HG02642 (cell line): Measurements from ENCODE around the gene GAPDHS.
A peak's percentile ranks its signal among the peaks of the same experiment; 100 is the strongest.

Experiments
- ATAC-seq: cut with Tn5 transposase; IDR thresholded peaks from one replicate; pipeline ENCODE4 v1.9.1; 2021; ENCODE audit warnings: mild to moderate bottlenecking; ENCODE audit not compliant: unreplicated experiment, poor library complexity

Gene GAPDHS

DNA sequence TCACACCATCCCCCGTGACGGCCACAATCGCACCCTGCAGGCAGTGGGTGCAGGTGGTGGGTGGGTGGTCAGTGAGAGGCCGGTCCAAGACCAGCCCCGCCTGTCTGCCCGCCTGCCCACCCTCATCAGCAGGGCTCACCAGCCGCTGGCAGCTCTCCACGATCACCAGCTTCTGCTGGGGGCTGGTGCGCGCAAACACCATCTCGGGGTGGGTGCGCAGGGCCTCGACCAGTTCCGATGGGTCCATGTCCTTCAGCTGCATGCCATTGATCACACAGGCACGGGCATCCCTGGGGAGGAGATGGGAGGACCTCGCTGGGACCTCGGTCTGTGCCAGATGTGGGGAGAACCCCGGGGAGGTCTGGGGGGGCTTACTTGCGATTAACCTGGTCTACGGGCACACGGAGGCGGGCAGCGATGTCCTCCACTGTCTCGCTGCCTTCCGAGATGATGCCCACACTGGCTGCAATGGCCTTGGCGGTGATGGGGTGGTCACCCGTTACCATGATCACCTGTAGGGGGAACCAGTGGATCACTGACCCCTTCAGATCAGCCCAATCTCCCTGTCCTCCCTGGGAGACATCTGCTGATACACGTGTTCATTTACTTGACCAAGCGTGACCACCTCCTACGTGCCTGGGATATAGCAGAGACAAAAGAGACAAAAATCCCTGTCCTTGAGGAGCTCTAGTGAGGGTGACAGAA, 22.2 kb downstream of the GAPDHS start:
- ATAC-seq: no peak

DNA sequence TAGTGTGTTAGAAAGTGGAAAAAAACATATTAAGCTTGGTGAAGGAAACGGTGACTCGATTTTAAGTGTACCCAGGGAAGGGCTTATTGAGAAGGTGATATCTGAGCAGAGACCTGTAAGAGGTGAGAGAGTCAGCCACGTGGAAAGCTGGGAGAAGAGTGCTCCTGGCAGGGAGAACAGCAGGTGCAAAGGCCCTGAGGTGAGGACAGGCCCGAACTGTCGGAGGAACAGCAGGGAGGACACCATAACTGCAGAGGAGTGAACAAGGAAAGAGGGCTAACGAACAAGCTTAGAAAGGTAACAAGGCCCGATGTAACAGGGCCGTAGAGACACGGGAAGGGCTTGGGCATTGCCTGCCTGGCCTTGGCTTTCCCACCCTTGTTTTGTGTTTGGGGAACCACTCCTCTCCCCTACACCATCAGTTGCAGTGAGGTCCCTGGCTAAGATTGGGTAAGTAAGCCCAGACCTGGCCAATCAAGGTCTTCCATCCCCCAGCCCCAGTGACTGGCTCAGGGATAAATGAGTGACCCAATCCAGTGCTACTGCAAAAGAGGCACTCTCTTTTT, 22.9 kb downstream of the GAPDHS start:
- no peak for ATAC-seq

DNA sequence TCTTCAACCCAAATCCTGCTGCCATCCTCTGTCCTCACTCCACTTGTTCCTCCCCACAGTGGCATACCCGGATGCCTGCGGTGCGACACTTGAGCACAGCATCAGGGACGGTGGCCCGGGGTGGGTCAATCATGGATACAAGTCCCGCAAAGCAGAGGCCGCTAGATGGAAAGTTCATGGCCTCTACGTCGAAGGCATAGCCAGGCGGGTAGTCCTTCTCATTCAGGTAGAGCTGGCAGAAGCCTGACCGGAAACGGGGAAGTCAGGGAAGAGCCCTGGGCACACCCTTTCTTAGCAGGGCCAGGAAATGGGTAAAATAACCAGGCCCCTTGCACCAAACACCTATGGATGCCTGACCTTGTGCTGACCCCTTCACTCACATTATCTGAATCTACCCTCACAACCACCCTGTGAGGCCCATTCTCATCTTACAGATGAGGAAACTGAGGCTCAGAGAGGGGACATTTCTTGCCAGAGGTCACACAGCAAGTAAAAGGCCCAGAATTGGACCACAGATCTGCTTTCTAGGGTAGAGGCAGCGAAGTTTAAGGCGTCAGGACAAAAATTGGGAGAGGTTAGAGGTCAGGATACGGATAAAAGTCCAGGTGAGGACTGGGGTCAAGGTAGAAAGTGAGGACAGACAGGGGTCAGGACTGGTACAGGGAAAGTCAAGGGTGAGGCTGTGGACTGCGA, 23.7 kb downstream of the GAPDHS start:
- ATAC-seq: no peak

DNA sequence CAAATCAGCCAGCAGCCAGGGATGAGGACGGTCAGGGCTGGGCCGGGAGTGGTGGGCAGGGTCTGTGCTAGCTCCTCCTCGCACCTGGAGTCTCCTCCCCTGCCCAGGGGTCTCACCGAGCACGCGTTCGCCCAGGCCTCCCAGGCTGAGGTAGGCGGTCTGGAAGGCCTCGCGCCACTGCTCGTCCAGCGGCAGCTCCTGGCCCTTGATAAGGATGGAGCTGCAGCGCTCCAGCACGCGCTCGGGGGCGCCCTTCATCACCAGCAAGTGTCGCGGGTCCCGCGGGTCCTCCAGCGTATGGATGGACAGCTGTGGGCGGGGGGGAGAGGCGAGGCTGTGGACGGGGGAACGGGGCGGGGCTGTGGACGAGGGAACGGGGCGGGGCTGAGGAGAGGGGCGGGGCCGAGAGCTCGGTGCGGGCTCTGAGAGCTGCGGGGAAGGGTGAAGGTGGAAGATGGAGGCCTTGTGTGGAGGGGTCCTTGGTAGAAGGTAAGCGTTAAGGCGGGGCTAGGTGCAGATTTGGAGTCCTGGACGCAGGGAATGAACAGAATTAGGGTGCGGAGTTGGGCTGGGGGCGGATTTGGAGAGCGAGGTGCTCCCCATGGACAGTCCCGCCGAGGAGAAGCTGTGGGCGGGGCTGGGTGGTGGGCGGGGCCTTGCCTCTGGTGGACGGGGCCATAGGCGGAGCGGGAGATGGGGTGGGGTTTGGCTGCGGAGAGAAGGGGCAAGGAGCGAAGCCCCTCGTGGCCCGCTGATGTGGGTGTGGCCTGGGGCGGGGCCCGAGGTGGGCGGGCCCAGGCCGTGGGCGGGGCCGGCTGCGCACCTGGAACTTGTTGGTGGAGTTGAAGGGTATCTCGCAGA, 24.5 kb downstream of the GAPDHS start:
- ATAC-seq: no peak

DNA sequence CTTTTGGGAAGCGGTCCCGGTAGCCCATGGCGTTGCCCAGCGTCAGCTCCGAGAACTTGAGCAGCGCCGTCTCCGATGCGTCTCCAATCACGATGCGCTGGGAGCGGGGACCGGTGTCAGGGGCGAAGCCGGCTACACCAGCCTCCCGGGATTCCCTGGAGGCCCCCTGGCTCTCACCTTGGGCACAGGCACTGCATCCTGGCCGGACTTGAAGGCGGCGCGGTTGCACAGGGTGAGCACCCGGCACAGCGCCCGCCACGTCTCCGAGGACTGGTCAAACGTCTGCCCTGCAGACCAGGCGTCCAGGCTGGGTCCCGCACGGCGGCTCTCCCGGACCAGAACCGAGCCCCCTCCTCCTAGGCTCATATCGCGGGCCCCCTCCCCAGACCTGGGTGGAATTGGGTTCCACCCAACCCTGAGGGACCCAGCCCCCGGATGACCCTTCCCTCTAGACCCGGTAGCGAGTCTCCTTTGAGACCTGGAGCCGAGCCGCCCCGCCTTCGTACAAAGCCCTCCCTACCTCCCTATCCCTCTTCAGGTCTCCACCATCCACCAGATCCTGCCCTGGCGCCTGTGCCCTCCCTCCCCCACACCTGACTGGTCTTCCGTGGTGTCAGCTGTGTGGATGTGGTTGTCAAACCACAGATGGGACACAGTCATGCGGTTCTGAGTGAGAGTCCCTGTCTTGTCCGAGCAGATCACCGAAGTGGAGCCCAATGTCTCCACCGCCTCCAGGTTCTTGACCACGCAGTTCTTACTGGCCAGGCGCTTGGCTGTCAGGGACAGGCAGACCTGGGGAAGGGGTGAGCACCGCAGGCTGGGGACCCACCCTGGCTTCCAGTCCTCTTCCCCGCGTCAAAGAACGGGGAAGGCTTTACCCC, 25.4 kb downstream of the GAPDHS start:
- peak; percentile 18 for ATAC-seq

DNA sequence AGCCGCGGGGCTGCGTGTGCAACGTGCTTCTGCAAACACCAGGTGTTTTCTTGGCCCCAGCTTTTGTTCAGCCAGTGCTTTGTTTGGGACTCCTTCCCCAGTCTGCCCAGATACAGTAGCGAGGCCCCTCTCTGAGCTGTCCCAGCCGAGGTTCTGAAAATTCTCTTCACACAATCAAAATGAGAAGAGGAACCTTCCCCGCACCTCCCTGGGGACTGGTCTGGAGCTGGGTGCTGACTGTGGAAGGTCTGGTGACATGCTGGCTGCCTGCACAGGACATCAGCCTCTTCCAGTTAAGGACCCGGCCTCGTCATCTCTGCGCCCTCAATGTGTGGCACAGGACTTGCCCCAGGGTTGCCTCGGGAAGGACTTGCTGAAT, 26.0 kb downstream of the GAPDHS start:
- peak; percentile 51 for ATAC-seq

DNA sequence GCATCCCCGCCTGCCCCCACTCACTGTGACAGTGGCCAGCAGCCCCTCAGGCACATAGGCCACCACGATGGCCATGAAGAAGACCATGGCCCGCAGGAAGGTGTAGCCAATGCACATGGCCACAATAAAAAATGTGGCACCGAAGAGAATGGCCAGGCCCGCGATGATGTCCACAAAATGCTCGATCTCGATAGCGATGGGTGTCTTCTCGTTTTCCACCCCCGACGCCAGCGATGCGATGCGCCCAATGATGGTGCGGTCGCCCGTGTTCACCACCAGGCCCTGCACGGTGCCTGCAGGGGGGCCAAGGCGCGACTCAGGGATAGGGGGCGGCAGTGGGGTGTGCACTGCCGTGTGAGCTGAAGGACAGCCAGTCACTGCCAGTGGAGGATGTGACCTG, 26.5 kb downstream of the GAPDHS start:
- no peak for ATAC-seq

DNA sequence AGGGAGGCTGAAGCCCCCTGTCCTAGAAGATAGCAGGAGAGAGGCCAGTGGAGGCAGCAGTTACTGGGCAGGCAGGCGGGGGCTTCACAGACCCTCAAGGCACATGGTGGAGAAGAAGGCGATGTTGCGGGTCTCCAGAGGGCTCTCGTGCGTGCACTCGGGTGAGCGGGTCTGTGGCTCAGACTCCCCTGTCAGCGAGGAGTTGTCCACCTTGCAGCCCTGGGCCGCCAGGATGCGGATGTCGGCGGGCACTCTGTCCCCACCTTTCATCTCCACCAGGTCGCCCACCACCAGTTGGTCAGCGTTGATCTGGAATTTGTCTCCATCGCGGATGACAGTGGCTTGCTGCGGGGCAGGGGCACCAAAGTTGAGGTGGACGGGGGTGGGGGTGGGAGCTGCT, 27.0 kb downstream of the GAPDHS start:
- no peak for ATAC-seq

DNA sequence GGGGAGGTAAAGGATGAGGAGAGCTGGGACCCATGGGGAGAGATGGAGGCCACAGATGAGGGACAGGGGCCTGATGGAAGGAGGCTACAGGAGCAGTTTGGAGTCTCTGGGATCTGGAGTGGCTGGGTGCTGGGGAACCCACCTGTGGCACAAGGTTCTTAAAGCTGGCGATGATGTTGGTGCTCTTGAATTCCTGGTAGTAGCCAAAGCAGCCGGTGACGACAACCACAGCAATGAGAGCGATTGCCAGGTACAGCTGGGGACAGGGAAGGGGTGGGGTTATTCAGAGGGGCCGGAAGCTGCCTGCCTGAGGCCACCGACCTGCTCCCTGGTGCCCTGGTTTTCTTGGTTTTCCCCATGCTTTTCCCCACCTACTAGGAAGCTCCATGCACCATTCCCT, 27.4 kb downstream of the GAPDHS start:
- no peak for ATAC-seq

DNA sequence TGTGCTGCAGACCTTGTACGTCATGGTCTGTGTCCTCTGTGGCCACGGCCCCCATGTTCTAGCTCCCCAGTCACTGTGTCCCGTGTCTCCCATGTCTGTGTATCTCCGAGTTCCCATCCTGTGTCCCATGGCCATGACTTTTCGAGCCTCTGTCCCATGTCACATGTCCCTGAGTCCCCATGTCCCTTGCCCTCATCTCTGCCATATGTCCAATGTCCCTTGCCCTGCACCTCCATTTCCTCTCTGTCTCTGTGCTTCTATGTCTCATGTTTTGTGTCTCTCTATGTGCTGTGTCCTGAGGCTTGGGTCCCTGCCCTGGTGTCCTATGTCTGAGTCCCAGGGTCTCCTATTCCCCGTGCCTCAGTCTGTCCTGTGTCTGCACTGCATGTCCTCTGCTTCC, 28.2 kb downstream of the GAPDHS start:
- ATAC-seq: no peak

DNA sequence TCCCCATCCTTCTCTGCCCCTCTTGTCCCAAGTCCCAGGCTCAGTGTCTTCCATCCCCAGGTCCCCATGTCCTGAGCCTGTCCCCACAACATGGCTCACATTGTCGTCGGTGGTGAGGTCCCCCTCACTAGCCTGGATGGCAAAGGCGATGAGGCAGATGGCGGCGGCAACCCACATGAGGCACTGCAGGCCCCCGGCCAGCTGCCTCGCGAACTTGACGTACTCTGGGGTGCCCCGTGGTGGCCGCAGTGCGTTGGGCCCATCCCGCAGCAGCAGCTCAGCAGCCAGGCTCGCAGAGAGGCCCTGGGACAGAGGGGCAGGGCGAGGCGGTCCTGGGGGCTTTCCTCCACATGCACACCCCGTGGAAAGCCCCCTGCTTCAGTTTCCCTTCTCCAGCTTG, 29.1 kb downstream of the GAPDHS start:
- no peak for ATAC-seq

DNA sequence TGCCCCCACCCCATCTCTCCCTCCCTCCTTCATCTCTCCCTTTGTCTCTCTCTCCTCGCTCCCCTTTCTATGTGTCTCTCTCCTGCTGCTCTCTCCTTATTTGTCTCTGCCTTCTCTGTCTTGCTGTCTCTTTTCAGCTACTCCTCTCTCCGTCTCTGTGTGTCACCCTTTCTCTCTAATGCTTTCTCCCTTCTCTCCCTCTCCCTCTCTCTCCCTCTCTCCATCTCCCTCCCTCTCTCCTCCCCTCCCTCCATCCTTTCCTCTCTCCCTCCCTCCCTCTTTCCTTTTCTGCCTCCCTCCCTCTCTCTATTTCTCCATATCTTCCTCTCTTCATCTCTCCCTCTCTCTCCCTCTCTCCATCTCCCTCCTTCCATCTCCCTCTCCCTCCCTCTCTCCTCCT, 29.5 kb downstream of the GAPDHS start:
- ATAC-seq: no peak

DNA sequence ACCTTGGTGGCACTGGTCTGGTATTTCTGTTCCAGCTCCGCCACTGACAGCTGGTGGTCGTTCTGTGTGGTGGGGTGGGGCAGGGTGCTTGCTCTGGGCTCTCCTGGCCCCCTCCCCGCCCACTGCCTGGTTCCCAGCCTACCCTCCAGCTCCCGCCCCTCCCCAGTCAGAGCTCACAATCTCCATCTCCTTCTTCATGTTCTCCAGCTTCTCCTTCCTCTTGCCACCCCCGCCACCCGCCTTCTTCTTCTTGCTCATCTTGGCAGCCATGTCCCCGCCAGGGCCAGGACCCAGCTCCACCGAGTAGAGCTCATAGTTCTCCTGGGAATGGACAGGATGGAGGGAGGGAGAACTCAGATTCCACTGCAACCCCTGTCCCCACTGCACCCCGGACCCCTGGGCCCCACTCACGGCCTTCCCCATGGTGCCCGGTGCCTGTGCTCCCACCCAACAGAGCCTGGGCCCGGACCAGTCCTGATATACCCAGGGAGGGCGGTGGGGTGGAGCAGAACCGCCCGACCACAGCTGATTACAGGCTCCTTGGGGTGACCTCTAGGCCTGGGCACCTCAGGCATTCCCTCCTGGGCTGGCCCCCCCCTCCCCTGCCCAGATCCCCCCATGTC, 30.1 kb downstream of the GAPDHS start, which contains the start of gene ATP4A:
Gene ATP4A, minus strand, starts transcription at position 452 of the 623 bp plus-strand sequence. Its CDS starts 29 bp downstream, at position 423.
- no peak for ATAC-seq

DNA sequence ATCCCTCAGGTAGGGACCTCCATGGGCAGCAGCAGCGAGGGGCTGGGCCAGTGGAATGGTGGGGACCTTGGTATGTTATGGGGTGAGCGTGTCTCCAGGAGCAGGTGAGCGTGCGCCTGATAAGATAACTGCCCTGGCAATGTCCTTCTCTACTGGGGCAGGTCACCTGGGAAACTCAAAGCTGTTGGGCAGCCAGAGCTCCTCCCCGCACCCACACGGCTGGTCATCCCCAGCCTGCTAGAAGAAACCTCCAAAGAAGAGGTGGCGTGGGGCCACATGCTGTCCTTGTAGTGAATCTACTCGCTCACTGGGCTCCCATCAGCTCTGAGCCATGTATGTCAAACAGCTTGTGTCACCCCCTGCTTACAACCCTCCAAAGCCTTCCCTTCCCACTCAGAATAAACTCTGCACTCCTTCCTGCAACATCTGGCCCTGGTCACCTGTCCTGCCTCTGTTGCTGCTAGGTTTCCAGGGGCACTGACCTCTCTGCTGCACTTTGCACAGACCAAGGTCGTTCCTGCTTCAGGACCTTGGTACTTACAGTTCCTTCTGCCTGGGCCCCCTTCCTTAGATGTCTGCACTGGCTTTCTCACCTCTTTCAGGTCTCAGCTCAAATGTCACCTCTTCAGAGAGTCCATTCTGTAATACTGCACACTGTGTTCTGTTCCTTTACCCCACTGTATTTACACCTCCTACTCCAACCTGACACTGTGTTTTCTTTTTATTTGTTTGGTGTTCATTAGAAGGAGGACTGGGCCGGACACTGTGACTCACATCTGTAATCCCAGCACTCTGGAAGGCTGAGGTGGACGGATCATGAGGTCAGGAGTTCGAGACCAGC, 32.0 kb downstream of the GAPDHS start:
- no peak for ATAC-seq

DNA sequence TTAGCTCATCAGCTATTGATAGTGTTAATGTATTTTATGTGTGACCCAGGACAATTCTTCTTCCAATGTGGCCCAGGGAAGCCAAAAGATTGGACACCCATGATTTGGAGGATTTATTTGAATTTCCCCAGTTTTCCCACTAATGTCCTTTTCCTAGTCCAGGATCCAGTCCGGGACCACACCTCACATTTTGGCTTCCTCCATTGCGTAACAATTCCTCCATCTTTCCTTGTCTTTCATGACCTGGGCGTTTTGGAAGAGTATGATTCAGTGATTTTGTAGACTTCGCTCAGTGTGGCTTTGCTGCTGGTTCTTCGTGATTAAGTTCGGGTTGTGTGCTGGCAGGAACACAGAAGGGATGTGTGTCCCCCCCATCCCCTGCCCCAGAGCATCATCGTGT, 33.5 kb downstream of the GAPDHS start:
- no peak for ATAC-seq

DNA sequence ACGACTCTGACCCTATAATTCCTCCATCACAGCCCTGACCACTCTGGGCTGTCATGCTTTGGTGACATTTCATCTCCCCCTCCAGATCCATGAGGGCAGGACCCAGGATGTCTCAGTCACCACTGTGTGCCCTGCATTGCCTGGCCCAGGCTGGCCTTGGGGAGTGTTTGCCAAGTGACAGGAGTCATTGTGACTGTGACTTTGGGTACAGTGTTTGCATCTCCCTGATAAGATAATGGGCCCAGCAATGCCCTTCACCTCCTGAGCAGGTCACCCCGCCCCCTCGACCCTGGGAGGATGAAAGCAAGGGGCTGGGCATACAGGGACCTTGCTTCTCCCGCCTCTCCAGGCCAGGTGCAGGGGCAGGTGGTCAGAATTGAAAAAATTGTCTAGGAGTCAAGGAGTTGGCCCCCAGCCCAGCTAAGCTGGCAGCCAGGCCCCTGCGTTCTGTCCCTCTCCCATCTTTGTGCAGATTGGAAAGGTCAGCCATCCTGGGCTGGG, 36.1 kb downstream of the GAPDHS start:
- no peak for ATAC-seq

DNA sequence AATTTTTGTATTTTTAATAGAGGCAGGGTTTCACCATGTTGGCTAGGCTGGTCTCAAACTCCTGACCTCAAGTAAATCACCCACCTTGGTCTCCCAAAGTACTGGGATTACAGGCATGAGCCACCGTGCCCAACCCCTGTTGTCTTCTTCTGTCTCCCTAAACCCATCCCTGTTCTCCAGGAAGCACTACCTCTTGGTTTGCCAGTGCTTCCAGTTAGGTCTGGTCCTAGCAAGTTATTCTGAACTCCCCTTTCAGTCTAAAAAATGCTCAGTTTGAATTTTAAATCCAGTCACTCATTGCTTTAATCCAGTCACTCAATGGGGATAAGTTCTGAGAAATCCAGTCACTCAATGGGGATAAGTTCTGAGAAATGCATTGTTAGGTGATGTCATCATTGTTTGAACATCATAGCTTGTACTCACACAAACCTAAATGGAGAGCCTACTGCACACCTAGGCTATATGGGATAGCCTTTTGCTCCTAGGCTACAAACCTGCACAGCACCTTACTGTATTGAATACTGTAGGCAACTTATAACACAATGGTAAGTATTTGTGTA, 38.2 kb downstream of the GAPDHS start:
- no peak for ATAC-seq

DNA sequence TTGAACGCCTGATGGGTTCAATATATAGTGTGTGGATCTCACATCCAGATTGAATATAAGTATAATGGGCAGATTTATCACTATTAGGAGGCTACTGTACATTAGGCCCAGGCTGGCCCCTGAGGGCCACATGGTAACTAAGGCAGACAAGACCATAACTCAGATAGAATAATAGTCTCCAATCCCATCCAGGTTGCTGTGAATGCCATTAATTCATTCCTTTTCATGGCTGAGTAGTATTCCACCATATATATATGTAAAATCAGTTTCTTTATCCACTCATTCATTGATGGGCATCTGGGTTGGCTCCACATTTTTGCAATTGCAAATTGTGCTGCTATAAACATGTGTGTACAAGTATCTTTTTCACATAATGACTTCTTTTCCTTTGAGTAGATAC, 44.7 kb downstream of the GAPDHS start:
- ATAC-seq: no peak
